Measurements from ENCODE around the gene ATP8A1.

Gene ATP8A1

GRCh38 chr4:42366959-42367358 is 289.9 kb downstream of the ATP8A1 start:
- no peak for DNase-seq (ENCODE audit: low read depth)
- TF ChIP-seq CTCF (IDR thresholded peaks at IDR 0.05; ENCODE audit: low read depth, low read length, missing control alignments), result no peak
- no peak overlapping the region for H3K4me3 ChIP-seq (ENCODE audit: low read depth, low read length)

- no peak overlapping the region for H3K4me3 ChIP-seq (ENCODE audit: low read depth, low read length)
- no peak for DNase-seq (ENCODE audit: low read depth)
- no peak for TF ChIP-seq CTCF (IDR thresholded peaks at IDR 0.05; ENCODE audit: low read depth, low read length, missing control alignments)
Measured at GRCh38 chr4:42364266-42365053, 292.4 kb downstream of the ATP8A1 start.

- TF ChIP-seq CTCF (IDR thresholded peaks at IDR 0.05; ENCODE audit: low read depth, low read length, missing control alignments), result no peak
- DNase-seq (ENCODE audit: low read depth), result no peak
- H3K4me3 ChIP-seq (ENCODE audit: low read depth, low read length), result no peak overlapping the region
Measured at GRCh38 chr4:42363614-42364013, 293.3 kb downstream of the ATP8A1 start.

GRCh38 chr4:42362591-42362990 is 294.3 kb downstream of the ATP8A1 start:
- TF ChIP-seq CTCF (IDR thresholded peaks at IDR 0.05; ENCODE audit: low read depth, low read length, missing control alignments), result no peak
- DNase-seq (ENCODE audit: low read depth), result no peak
- H3K4me3 ChIP-seq (ENCODE audit: low read depth, low read length), result no peak overlapping the region

GRCh38 chr4:42361456-42361855 is 295.4 kb downstream of the ATP8A1 start:
- no peak for DNase-seq (ENCODE audit: low read depth)
- no peak for TF ChIP-seq CTCF (IDR thresholded peaks at IDR 0.05; ENCODE audit: low read depth, low read length, missing control alignments)

GRCh38 chr4:42360256-42360669 is 296.6 kb downstream of the ATP8A1 start:
- no peak for TF ChIP-seq CTCF (IDR thresholded peaks at IDR 0.05; ENCODE audit: low read depth, low read length, missing control alignments)
- H3K4me3 ChIP-seq (ENCODE audit: low read depth, low read length), result no peak overlapping the region
- no peak for DNase-seq (ENCODE audit: low read depth)

More at GRCh38 chr4:42361456-42361855, 295.4 kb downstream of the ATP8A1 start:
- no peak overlapping the region for H3K4me3 ChIP-seq (ENCODE audit: low read depth, low read length)

GRCh38 chr4:42359711-42360110 is 297.2 kb downstream of the ATP8A1 start:
- DNase-seq (ENCODE audit: low read depth), result no peak
- TF ChIP-seq CTCF (IDR thresholded peaks at IDR 0.05; ENCODE audit: low read depth, low read length, missing control alignments), result no peak
- no peak overlapping the region for H3K4me3 ChIP-seq (ENCODE audit: low read depth, low read length)

Measured in GM12864 (cell line).